Stimulated activated CD4-positive, alpha-beta T cell treated with anti-CD3 and anti-CD28 coated beads, Interleukin-1b, Interleukin-23, amount 100 ng/mL, for 1 hour (primary cell): ENCODE measurements around the gene RNU5B-1.

ENCODE experiments used
- DNase-seq, 2 donors: peaks; one replicate each; pipeline ENCODE4 v3.0.0-alpha.2; 2020; ENCODE audit warnings: low read depth in 2 of 2

RNU5B-1 gene

DNA sequence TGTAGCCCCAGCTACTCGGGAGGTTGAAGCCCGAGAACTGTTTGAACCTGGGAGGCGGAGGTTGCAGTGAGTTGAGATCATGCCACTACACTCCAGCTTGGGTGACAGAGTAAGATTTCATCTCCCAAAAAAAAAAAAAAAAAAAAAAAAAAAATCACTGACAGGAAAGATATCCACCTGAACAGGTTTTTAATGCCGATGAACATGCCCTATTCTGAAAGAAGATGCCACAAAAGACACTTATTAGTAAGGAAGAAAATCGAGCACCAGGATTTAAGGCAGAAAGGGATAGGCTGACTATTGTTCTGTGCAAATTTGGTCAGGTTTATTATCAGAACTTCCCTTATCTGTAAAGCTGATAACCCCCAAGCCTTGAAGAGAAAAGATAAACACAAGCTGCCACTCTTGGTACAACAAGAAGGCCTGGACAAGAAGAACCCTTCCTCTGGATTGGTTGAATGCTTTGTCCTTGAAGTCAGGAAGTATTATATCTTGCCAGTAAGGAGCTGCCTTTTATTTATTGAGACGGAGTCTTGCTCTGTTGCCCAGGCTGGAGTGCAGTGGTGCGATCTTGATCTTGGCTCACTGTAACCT lies 15.1 kb upstream of the RNU5B-1 start:
- no peak for DNase-seq

DNA sequence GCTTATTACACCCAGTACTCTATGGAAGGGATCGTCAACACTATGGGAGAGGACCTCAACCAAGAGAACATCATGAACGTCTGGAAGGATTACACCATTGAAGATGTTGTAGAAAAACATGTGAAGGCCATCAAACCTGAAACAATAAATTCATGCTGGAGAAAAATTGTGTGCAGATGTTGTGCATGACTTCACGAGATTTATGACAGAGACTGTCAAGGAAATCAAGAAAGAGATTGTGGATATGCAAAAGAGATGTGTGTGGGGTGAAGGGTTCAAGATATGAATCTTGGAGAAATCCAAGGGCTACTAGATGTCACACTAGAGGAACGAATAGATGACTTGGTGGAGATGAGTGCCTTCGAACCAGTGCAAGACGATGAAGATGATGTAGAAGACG lies 14.2 kb upstream of the RNU5B-1 start:
- no peak for DNase-seq

DNA sequence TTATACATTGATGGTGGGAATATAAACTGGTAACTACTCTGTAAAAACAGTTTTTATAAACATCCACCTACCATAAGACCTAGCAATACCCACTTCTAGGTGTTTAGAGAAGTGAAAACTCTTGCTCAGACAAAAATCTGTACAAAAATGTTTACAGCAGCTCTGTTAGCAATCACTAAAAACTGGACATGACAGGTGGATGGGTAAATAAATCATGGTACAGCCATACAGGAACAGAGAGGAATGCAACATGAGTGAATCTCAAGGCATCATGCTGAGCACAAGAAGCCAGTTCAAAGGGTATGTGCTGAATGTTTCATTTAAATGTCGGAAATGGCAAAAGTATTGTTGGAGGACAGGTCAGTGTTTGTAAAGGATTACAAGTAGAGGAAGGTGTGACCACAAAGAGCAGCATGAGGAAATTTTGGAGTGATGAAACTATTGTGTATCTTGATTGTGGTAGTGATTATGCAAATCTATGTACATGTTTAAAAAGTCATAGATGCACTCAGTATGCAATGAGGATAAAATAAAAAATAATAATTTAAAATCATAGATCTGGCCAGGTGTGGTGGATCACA lies 11.4 kb upstream of the RNU5B-1 start:
- no peak for DNase-seq

DNA sequence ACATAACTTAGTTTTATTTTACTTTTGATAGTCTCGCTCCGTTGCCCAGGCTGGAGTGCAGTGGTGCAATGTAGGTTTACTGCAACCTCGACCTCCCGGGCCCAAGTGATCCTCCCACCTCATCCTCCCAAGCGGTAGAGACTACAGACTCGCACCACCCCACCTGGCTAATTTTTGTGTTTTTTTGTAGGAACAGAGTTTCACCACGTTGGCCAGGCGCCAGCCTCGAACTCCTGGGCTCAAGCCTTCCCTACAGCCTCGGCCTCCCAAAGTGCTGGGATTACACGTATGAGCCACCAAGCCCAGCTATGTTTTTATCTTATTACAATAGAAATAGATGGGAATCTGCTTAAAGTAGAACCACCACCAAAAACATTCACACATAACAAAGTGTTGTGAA lies 5.7 kb upstream of the RNU5B-1 start:
- DNase-seq, result no peak

DNA sequence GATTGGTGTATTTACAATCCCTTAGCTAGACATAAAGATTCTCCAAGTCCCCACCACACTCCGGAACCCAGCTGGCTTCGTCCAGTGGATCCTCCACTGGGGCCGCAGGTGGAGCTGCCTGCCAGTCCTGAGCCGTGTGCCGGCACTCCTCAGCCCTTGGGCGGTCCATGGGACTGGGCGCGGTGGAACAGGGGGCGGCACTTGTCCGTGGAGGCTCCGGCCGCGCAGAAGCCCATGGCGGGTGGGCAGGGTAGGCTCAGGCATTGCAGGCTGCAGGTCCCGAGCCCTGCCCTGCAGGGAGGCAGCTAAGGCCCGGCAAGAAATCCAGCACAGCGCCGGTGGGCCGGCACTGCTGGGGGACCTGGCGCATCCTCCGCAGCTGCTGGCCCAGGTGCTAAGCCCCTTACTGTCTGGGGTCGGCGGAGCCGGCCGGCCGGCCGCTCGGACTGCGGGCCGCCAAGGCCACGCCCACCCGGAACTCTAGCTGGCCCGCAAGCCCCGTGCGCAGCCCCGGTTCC lies 3.5 kb upstream of the RNU5B-1 start:
- DNase-seq, result no peak

DNA sequence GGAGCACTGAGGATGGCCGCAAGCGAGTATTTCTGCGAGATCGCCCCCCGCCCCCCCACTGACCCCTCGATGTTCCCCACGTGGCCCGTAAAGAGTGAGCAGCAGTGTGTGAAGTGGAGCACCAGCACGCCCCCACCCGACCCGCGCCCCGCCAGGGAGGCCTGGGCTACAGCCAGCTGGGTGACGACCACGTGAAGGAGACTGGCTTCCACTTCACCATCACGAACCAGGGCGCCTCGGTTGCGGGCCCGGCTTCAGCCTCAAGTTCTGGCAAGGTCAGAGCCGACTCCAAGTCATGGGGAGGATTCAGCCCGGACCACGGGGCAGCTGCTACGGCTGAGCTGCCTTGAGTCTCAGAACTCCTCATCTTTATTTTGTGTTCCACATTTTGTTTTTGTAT lies 2.4 kb upstream of the RNU5B-1 start:
- DNase-seq, result no peak

DNA sequence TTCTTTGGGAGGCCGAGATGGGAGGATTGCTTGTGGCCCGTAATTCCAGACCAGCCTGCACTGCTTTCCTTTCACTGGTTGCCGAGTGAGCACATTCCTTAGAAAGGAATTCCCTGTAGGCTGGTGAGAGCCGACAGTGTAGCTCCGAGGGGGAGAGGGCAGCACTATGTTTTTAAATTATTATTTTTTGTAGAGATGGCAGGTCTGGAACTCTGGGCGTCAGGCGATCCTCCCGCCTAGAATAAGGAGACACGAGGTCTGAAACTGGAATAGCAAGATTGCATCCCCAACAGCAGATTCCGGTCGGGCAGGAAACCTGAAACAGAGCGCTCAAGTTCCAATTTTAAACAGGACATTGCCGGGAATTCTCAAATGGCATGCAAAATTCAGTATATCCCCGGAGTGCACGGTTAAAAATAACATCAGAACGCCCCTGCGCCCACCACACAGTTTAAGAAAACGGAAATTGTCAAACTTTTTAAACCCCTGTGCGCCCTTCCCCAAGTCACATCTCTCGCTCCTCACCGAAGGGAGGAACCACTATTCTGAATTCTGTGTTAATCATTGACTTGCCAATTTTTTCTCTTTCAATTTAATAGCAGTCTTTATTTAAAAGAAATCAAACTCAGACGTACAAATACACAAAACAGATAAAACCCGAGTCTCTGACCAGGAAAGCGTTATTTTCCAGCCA lies 643 bp upstream of the RNU5B-1 start:
- no peak for DNase-seq

DNA sequence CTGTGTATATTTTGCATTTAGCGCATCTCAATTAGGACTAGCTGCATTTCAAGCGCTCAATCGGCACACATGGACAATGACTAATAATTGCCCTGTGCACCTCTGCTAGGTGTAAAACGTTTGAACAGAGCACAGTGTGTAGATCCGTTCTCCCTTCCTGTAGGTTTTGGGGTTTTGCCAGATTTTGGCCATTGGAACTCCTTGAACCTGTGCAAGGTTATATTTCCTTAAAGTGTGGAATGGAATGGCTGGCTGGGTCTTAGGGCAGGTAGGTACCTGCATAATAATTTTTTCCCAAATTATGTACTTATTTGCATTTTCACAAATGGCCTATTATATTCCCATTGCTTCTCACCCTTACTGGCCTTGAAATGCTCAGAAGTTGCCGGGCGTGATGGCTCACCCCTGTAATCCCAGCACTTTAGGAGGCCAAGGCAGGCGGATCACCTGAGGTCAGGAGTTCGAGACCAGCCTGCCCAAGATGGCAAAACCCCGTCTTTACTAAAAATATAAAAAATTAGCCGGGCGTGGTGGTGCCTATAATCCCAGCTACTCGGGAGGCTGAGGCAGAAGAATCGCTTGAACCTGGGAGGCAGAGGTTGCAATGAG lies 777 bp downstream of the RNU5B-1 start:
- no peak for DNase-seq

DNA sequence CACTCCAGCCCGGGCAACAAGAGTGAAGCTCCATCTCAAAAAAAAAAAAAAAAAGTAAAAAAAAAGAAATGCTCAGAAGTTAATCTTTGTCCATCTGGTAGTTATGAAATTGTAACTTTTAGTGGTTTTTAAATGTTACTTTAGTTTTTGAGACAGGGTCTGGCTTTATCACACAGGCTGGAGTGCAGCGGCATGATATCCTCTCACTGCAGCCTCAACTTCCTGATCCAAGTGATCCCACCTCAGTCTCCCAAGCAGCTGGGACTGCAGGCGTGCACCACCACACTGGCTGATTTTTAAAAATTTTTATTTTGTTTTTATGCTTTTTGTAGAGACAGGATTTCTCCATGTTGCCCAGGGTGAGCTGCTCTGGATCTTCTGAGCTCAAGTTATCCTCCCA lies 1.3 kb downstream of the RNU5B-1 start:
- no peak for DNase-seq

DNA sequence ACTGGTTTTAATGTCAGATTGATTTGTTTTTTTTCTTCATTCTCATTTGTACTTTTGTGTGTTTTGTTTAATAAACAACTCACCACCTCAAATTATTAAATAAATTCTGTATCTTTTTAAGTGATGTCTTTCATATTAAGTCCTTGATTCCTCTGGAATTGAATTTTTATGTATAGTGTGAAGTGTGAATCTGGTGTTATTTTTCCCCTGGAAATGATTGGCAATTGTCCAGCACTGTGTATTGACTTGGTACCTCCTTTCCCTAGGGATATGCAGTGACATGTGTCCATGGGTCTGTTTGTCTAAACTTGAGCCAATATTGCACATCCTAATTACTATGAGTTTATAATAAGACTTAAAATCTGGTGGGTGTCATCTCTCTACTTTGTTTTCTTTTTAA lies 2.1 kb downstream of the RNU5B-1 start:
- no peak for DNase-seq

DNA sequence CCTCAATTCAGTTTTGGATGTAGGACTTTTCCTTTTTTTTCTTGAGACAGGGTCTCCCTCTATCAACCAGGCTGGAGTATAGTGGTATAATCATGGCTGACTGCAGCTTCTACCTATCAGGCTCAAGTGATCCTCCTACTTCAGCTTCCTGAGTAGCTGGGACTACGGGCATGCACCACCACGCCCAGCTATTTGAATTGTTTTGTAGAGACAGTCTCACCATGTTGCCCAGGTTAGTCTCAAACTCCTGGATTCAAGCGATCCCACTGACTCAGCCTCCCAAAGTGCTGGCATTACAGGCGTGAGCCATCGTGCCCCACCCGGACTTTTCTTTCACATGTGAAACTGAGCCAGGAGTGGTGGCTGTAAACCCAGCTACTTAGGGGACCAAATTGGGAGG lies 3.5 kb downstream of the RNU5B-1 start:
- no peak for DNase-seq

DNA sequence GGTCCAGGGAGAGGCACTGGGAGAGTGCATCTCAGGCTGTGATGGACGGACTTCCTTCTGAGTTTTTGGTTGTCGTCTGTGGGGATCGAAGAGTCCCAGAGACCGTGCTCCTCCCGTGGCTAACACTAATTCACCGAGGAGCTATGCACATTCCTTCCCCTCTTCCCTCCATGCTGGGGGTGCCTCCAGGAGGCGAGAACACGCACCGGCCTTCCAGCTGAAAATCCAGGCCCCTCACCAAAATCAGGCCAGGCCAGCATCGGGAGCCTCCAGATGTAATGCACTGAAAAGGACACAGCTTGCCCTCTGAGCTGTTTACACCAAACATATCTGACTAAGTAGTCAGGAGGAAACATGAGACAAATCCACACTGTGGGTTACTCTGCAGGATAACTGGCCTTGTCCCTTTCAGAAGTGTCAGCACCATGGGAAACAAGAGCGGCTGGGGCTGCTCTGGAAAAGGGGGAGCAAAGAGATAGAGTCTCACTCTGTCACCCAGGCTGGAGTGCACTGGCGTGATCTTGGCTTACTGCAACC lies 5.5 kb downstream of the RNU5B-1 start:
- no peak for DNase-seq

DNA sequence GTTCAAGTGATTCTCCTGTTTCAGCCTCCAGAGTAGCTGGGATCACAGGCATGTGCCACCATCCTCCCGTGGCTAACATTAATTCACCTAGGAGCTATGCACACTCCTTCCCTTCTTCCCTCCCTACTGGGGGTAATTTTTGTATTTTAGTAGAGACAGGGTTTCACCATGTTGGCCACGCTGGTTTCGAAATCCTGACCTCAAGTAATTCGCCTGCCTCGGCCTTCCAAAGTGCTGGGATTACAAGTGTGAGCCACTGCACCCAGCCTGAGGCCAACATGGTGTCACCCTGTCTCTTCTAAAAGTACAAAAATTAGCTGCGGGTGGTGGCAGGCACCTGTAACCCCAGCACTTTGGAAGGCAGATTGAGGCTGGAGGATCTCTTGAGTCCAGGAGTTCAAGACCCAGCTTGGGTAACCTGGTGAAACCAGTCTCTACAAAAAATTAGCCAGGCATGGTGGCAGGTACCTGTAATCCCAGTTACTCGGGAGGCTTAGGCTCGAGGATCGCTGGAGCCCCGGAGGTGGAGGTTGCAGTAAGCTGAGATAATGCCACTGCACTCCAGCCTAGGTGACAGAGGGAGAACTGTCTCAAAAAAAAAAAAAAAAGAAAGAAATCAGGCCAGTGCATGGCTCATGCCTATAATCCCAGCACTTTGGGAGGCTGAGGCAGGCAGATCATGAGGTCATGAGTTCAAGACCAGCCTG lies 6.1 kb downstream of the RNU5B-1 start:
- no peak for DNase-seq

DNA sequence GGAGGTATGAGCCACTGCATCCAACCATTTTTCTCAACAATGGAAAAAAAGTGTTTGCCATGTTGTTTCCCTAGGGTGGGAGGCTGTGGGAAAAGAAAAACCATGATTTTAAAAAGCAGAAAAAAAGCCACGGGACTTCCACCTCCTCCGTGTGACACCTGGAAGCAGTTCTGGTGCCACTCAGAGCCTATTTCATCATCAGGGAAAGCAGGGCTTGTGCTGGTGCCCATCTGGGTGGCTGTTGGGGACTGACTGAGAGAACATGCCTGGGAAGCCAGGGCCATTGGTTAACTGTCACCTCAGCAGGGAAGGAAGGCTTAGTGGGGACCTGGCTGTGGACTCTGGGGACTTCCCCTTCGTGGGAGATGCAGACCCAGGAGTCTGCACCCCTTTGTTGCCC lies 7.3 kb downstream of the RNU5B-1 start:
- no peak for DNase-seq

DNA sequence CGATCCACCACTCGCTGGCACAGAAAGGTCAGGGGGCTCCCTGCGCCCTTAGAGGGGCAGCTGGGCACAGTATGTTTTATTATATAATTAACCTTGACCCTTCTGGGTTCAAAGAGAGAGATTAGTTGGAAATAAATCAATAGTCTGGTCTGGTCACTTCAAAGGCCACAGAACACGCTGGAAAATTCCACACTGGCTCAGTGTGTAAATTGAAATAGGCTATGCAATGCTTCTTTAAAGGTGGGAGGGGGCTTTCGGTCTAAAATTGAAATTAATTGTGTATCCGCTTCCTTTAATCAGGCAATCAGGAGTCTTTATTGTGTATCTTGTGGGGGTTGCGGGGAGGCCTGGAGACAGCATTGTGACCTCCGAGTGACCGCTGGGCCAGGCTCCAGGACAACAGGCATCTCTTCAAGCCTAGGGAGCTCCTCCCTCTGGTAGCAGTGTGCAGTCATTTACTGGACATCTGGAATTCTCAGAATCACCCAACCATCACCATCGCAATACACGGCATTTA lies 8.0 kb downstream of the RNU5B-1 start:
- DNase-seq, result no peak

DNA sequence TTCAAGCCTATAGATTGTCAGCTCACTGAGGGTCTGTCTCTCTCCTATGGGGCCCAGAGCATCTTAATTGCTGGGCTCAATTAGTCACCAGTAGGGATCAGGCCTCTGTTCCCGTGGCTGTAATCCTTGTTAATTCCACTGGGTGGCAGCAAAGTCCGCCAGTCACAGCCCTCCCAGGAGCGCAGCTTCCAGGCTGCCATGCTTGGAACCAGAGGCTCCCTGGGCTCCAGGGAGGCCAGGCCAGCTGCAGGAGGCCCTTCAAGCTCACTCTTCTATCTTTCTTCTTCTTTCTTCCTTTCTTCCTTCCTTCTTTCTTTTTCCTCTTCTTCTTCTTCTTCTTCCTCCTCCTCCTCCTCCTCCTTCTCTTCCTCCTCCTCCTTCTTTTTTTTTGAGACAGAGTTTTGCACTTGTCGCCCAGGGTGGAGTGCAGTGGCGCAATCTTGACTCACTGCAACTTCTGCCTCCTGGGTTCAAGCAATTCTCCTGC lies 14.4 kb downstream of the RNU5B-1 start:
- DNase-seq, result peak; percentile 39 to 56

DNA sequence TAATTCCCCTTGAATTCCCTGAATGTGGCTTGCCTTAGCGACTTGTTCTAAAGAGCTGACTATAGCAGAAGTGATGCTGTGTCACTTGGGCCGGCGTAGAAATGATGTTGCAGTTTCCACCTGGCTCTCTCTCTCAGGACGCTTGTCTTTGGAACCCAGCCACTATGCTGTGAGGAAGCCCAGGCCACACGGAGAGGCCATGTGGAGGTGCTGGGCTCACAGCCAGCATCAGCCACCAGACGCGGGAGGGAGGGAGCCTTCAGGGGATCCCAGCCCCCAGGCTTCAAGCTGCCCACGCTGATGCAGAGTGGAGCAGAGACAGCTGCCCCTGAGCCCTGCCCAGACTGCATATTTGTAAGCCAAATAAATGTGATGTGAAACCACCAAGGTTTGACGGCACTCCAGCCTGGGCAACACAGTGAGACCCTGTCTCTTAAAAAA lies 18.6 kb downstream of the RNU5B-1 start:
- no peak for DNase-seq

DNA sequence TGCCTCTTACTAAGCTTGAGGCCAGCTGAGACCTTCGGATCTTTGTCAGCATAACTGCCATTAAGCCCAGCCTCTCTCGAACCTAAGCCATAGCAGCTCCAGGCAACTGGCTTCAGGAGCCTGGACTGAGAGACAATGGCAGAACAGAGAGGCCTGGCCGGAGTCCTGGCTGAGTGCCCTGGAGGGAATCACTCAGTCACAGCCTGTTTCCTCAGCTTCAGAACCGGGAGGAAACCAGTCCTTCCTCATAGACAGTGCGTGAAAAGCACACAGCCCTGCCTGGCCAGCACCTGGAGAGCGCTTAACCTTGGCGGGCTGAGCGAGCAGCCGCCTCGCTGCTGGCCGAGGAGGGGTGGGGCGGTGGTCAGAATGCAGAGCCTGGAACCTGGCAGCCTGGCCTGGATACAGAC lies 21.6 kb downstream of the RNU5B-1 start:
- DNase-seq, result no peak

DNA sequence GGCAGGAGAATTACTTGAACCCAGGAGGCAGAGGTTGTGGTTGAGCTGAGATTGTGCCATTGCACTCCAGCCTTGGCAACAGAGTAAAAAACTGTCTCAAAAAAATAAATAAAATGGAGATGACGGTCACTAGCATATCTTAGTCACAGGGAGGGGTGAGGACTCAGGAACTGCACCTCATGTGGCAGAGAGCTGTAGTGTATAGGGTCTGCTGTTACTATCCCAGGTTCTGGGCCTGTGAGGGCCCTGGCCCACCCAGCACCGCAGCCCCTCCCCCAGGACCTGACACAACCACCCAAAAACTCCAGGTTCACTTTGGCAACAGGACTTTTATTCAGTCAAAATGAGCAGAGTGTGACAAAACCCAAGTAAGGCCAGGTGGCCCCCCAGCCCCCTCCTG lies 22.3 kb downstream of the RNU5B-1 start:
- no peak for DNase-seq

DNA sequence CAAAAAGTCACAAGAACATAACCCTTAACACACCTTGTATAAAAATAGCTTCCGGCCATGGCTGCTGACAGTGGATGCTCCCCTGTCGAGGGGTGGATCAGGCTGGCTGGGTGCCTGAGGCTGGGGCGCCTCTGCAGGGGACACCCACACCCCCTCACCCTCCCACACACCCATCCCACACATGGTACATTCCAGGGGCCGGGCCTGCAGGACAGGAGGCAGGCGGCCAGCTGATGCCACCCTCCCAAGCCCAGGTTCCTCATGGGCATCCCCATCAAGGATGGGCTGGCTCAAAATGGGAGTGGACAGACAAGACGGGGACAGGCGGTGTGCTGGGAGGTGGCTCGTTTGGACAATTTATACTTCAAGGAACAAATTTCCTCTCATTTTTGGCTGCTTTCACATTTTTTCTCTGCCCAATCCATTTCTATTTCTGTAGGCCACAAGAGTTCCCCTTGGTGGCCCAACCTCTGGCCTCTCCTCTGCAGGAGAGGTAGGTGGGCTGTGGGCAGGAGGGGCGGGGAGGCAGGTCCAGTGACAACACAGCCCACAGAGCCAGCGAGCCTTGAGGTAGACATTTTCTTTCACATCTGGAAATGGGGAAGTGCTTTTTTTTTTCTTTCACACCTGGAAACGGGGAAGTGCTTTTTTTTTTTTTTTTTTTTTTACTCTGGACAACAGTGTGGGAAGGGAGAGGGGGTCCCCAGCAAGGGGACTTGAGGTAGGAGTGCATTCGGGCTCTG lies 23.3 kb downstream of the RNU5B-1 start:
- DNase-seq, result no peak
